GM19240 (cell line): Measurements from ENCODE around the gene PPP1R9A.

Experiments
- DNase-seq: peaks from one replicate; pipeline ENCODE4 v3.0.0; 2011; ENCODE audit warnings: low spot score; ENCODE audit not compliant: insufficient read length

Gene PPP1R9A

GRCh38 chr7:94907026-94907810 lies at the start of gene PPP1R9A:
PPP1R9A (plus strand) TSS chr7:94907594; CDS start chr7:94910114, 2,520 bp downstream.
- DNase-seq: no peak

GRCh38 chr7:94871132-94871531 lies 36.3 kb upstream of the PPP1R9A start:
- DNase-seq: no peak

GRCh38 chr7:94873239-94873638 lies 34.2 kb upstream of the PPP1R9A start:
- no peak for DNase-seq

- no peak for DNase-seq
These were observed 33.2 kb upstream of the PPP1R9A start for GRCh38 chr7:94874036-94874785.

- DNase-seq: no peak
These were observed 32.2 kb upstream of the PPP1R9A start for GRCh38 chr7:94875201-94875600.

- DNase-seq: no peak
These were observed 29.4 kb upstream of the PPP1R9A start for GRCh38 chr7:94877731-94878670.

GRCh38 chr7:94882891-94883290 lies 24.5 kb upstream of the PPP1R9A start:
- DNase-seq: no peak

GRCh38 chr7:94883616-94884015 lies 23.8 kb upstream of the PPP1R9A start:
- DNase-seq: no peak

GRCh38 chr7:94888551-94888950 lies 18.8 kb upstream of the PPP1R9A start:
- DNase-seq: no peak

GRCh38 chr7:94888995-94889523 lies 18.3 kb upstream of the PPP1R9A start:
- DNase-seq: no peak

- DNase-seq: no peak
These were observed 17.2 kb upstream of the PPP1R9A start for GRCh38 chr7:94890216-94890615.

- no peak for DNase-seq
These were observed 13.7 kb upstream of the PPP1R9A start for GRCh38 chr7:94893661-94894060.

GRCh38 chr7:94897541-94897940 lies 9.9 kb upstream of the PPP1R9A start:
- DNase-seq: no peak

- DNase-seq: no peak
These were observed 9.1 kb upstream of the PPP1R9A start for GRCh38 chr7:94898340-94898739.

- DNase-seq: no peak
These were observed 5.4 kb upstream of the PPP1R9A start for GRCh38 chr7:94901981-94902380.

- DNase-seq: no peak
These were observed 3.4 kb upstream of the PPP1R9A start for GRCh38 chr7:94903971-94904370.

- DNase-seq: no peak
These were observed 2.4 kb upstream of the PPP1R9A start for GRCh38 chr7:94904982-94905381.

- no peak for DNase-seq
These were observed 1.1 kb upstream of the PPP1R9A start for GRCh38 chr7:94906065-94906851.

- DNase-seq: no peak
These were observed 473 bp downstream of the PPP1R9A start for GRCh38 chr7:94907811-94908322.
